K562 (cell line): ENCODE results near the gene DBI. TPM values are rescaled to one million over a fixed set of nuclear protein-coding genes. Genes with fewer than 3 reads are reported as not detected.

Experiments used
- ATAC-seq: fragments of 200-7000 bp; cut with Tn5 transposase; 3 replicates; pipeline ENCODE4 v1.9.1; 2020; ENCODE audit warnings: moderate library complexity
- BruUV-seq: library from RNA; stranded (reverse); fragments of 400-500 nt; replicated peaks from 2 replicates; lab custom pipeline; 2021; lab: Mats Ljungman, UMichigan
- CTCF ChIA-PET: fragments of 300-600 bp; formaldehyde crosslinking; extraction: SDS; loops from one replicate; lab custom pipeline; 2021; ENCODE audit warnings: low intra/inter-chr PET ratio; lab: Yijun Ruan, JAX
- POLR2A ChIA-PET: fragments of 300-600, 350-650 bp; sonication (Branson Sonifier 250); formaldehyde crosslinking; extraction: SDS; loops from one replicate; lab custom pipeline; 2021; ENCODE audit warnings: antibody characterized with exemption, inconsistent platforms; lab: Yijun Ruan, JAX
- DNase-seq, 4 experiments: peaks; one replicate each; pipeline versions ENCODE4 v3.0.0 to v3.0.0-alpha.2; 2011 to 2018; ENCODE audit warnings: low spot score in 3 of 4, mixed read lengths in 3 of 4; ENCODE audit errors: extremely low read depth in 1 of 4
- FAIRE-seq: peaks from 2 replicates; lab custom pipeline; 2011; peaks lifted over from hg19 to GRCh38; lab: Jason Lieb, UNC
- H2AFZ ChIP-seq: 2 replicates; pipeline ENCODE4 v1.6.0; 2011; ENCODE audit warnings: low read depth, low read length, control low read depth, inconsistent platforms
- H3K27ac ChIP-seq: fragments of 200-600 bp; 3 replicates; pipeline ENCODE4 v1.8.0; 2011; ENCODE audit warnings: low read depth, mild to moderate bottlenecking, control low read depth, inconsistent platforms, low read length, moderate library complexity, mixed read lengths; ENCODE audit errors: extremely low read depth
- H3K27me3 ChIP-seq, 2 experiments: fragments of 300-600 bp in 1 of 2; 2 replicates in 1 of 2; 3 replicates in 1 of 2; pipeline versions ENCODE4 v1.6.0 to v1.8.0; 2011; ENCODE audit warnings: inconsistent platforms in 2 of 2, low read length in 2 of 2, mild to moderate bottlenecking in 1 of 2, mixed read lengths in 1 of 2, moderate library complexity in 1 of 2; ENCODE audit not compliant: control insufficient read depth in 2 of 2, insufficient read depth in 2 of 2
- H3K36me3 ChIP-seq: fragments of 300-600 bp; 3 replicates; pipeline ENCODE4 v1.8.0; 2011; ENCODE audit warnings: mild to moderate bottlenecking, low read length, inconsistent platforms; ENCODE audit not compliant: control insufficient read depth, insufficient read depth
- H3K4me1 ChIP-seq, 2 experiments: fragments of 200-600 bp in 1 of 2; replicated peaks in 1 of 2; 2 replicates in 1 of 2; 3 replicates in 1 of 2; pipeline versions ENCODE4 v1.5.1 to v1.8.0; 2011; ENCODE audit warnings: inconsistent platforms in 2 of 2, low read length in 2 of 2, mild to moderate bottlenecking in 1 of 2, mixed read lengths in 1 of 2, moderate library complexity in 1 of 2; ENCODE audit not compliant: control insufficient read depth in 2 of 2, insufficient read depth in 2 of 2
- H3K4me2 ChIP-seq: 2 replicates; pipeline ENCODE4 v1.6.1; 2011; ENCODE audit warnings: low read length, control low read depth, inconsistent platforms, mixed read lengths; ENCODE audit not compliant: insufficient read depth
- H3K4me3 ChIP-seq: fragments of 200-600 bp; sonication (generic), shearing (Covaris generic); 2 replicates; pipeline ENCODE4 v1.5.1; 2016; ENCODE audit warnings: control low read depth, inconsistent platforms
- H3K79me2 ChIP-seq: fragments of 200-600 bp; 3 replicates; pipeline ENCODE4 v1.8.0; 2011; ENCODE audit warnings: low read length, inconsistent platforms; ENCODE audit not compliant: control insufficient read depth, insufficient read depth
- H3K9ac ChIP-seq, 2 experiments: 2 replicates each; pipeline versions ENCODE4 v1.6.0 to v1.6.1; 2011; ENCODE audit warnings: low read depth in 2 of 2, low read length in 2 of 2, control low read depth in 1 of 2, inconsistent platforms in 1 of 2, mild to moderate bottlenecking in 1 of 2, mixed read lengths in 1 of 2; ENCODE audit not compliant: insufficient read depth in 1 of 2
- H3K9me1 ChIP-seq: one replicate; pipeline ENCODE4 v1.6.0; 2011; ENCODE audit warnings: inconsistent platforms, mild to moderate bottlenecking, low read length, moderate library complexity; ENCODE audit not compliant: control insufficient read depth, insufficient read depth
- H3K9me3 ChIP-seq: replicated peaks from 2 replicates; pipeline ENCODE4 v1.5.1; 2011; ENCODE audit warnings: low read depth, low read length, inconsistent platforms; ENCODE audit not compliant: control insufficient read depth, insufficient read depth
- H4K20me1 ChIP-seq: replicated peaks from 2 replicates; pipeline ENCODE4 v1.6.1; 2011; ENCODE audit warnings: low read length, inconsistent platforms, mixed read lengths; ENCODE audit not compliant: control insufficient read depth, insufficient read depth
- ETV6 ChIP-seq, 3 experiments: fragments of 150-350 bp in 1 of 3; sonication (generic) in 1 of 3; formaldehyde crosslinking in 1 of 3; IDR thresholded peaks; 2 replicates each; pipeline versions ENCODE4 v1.6.1 to v1.8.0; 2014 to 2022; ENCODE audit warnings: borderline replicate concordance in 2 of 3, low read depth in 2 of 3, antibody characterized with exemption in 1 of 3, low read length in 1 of 3, mild to moderate bottlenecking in 1 of 3, missing genetic modification reagents in 1 of 3
- HMG20B ChIP-seq: fragments of 250-450 bp; sonication (Bioruptor Pico); IDR thresholded peaks from 2 replicates; pipeline ENCODE4 v1.5.0; 2021; ENCODE audit warnings: mild to moderate bottlenecking
- HNRNPUL1 ChIP-seq: fragments of 200-400 bp; formaldehyde crosslinking; IDR thresholded peaks from 2 replicates; pipeline ENCODE4 v1.6.1; 2017; ENCODE audit warnings: low read length
- LARP7 ChIP-seq: fragments of 450-650 bp; IDR thresholded peaks from 2 replicates; pipeline ENCODE4 v1.6.1; 2016
- SNAPC5 ChIP-seq: fragments of 250-450 bp; sonication (Bioruptor Pico); IDR thresholded peaks from 2 replicates; pipeline ENCODE4 v1.8.0; 2021; ENCODE audit warnings: moderate library complexity, mild to moderate bottlenecking, inconsistent platforms
- ZNF347 ChIP-seq: fragments of 450-650 bp; formaldehyde crosslinking; IDR thresholded peaks from 2 replicates; pipeline ENCODE4 v1.4.0; 2020; ENCODE audit warnings: low read depth, mild to moderate bottlenecking, moderate library complexity
- WGBS: fragments of 100-300 bp; shearing (Covaris generic); methylation state at CpG from one replicate; pipeline ENCODE4 v1.1.6; 2016; ENCODE audit warnings: low coverage, mixed read lengths; ENCODE audit not compliant: insufficient coverage; ENCODE audit errors: missing lambda C conversion rate; 5-methylcytosine and 5-hydroxymethylcytosine counted together
- in situ Hi-C: fragments of 300-500 bp; cut with MboI; formaldehyde crosslinking; loops from 4 replicates; pipeline ENCODE4 v1.15.0; 2018; ENCODE audit warnings: inconsistent platforms, mixed read lengths
- intact Hi-C: fragments of 100-400 bp; cut with micrococcal nuclease; formaldehyde crosslinking; loops from 2 replicates; pipeline ENCODE4 v1.14.2; 2022
- polyA plus RNA-seq, 8 experiments: library from polyadenylated mRNA; depleted of rRNA in 4 of 8; stranded (reverse) in 5 of 8; unstranded in 3 of 8; fragments of >200 nt; fragmentation: Nextera tagmentation in 2 of 8; fragmentation: Illumina TruSeq in 1 of 8; extraction: Ambion mirVana in 2 of 8; extraction: Trizol in 1 of 8; gene quantifications; 2 replicates each; pipeline versions ENCODE4 v1.2.1 to v1.2.3, GENCODE V29; 2011 to 2014; ENCODE audit warnings: inconsistent platforms in 1 of 8, missing spikeins in 1 of 8
- total RNA-seq, 7 experiments: library from RNA; depleted of rRNA in 6 of 7; stranded (reverse); fragments of >200 nt in 6 of 7; fragmentation: Illumina TruSeq in 2 of 7; extraction: Trizol in 2 of 7; gene quantifications; 2 replicates each; pipeline versions ENCODE4 v1.2.1 to v1.2.3, GENCODE V29; 2011 to 2021; ENCODE audit warnings: low replicate concordance in 1 of 7

DBI gene
- total and polyA plus RNA-seq, 9 of the 15 experiments (the other 6 are each of a cell fraction or from before 2014, with no cell fraction given) = 55.8 to 443 (median 194) TPM

GRCh38 chr2:119419065-119419464, 52.3 kb downstream of the DBI start (continued):
- TF ChIP-seq ETV6 (IDR thresholded peaks at IDR 0.05; ENCODE audit: borderline replicate concordance in 1 of 2, low read depth in 2 of 2, low read length in 1 of 2) = no peak
- TF ChIP-seq ETV6 (CRISPR knock-in tag; IDR thresholded peaks at IDR 0.05; ENCODE audit: borderline replicate concordance) = no peak
- TF ChIP-seq HMG20B (CRISPR knock-in tag) = no peak
- TF ChIP-seq ZNF347 (CRISPR knock-in tag) = no peak
- no peak for TF ChIP-seq HNRNPUL1

- WGBS = 0% methylated on average over 1 of the region's 1 CpG
- ATAC-seq (no peak), DNase-seq (no peak), FAIRE-seq (no peak)
- Histone ChIP-seq H3K27ac (no peak overlapping the region), H3K36me3 (no peaks in the 10 kb centered on the region), H3K27me3 (peaks cover 7 to 21% of the 10 kb centered on the region in 2 experiments; a peak in 4 of 5 replicates), H3K4me3 (no peak overlapping the region), H2AFZ (no peak overlapping the region), H3K9me3 (no peaks in the 10 kb centered on the region), H4K20me1 (no peaks in the 10 kb centered on the region), H3K4me1 (no peaks in the 10 kb centered on the region), H3K4me2 (no peak overlapping the region), H3K9ac (no peak overlapping the region), H3K9me1 (no peaks in the 10 kb centered on the region), H3K79me2 (no peaks in the 10 kb centered on the region)
- CTCF ChIA-PET = interaction anchor here (0.5 kb wide), 1 partner anchor 10 kb away, joined by 3 read pairs; no protein-coding TSS in a partner anchor
- no TSS peak for BruUV-seq
- in situ Hi-C loops (no loop called here), intact Hi-C loops (no loop called here)
- POLR2A ChIA-PET = interaction anchor here (0.7 kb wide), 2 partner anchors 15 to 151 kb away, joined by 3 to 4 read pairs; no protein-coding TSS in a partner anchor
- no peak for TF ChIP-seq SNAPC5 (CRISPR knock-in tag)
- TF ChIP-seq LARP7 = no peak
Measured at GRCh38 chr2:119419803-119420508, 53.2 kb downstream of the DBI start.
